DND-41 (cell line): ENCODE measurements around the gene BICC1.
"Not testable (repeated sequence)": the region's sequence is repeated elsewhere in the genome, so short reads cannot be mapped to it uniquely, and the experiment has no call there.

ENCODE experiments used
- EZH2 ChIP-seq: IDR thresholded peaks from 3 replicates; pipeline ENCODE4 v1.6.1; 2012; ENCODE audit warnings: borderline replicate concordance, low read depth, mild to moderate bottlenecking, moderate library complexity, low read length, inconsistent platforms; ENCODE audit not compliant: severe bottlenecking
- TF ChIP-seq, protein P1 (sequence below): IDR thresholded peaks from 2 replicates; pipeline ENCODE4 v1.5.1; 2012; ENCODE audit warnings: borderline replicate concordance, low read length, moderate library complexity, mild to moderate bottlenecking; ENCODE audit not compliant: poor library complexity, severe bottlenecking; ENCODE audit errors: extremely low read depth

DNA sequence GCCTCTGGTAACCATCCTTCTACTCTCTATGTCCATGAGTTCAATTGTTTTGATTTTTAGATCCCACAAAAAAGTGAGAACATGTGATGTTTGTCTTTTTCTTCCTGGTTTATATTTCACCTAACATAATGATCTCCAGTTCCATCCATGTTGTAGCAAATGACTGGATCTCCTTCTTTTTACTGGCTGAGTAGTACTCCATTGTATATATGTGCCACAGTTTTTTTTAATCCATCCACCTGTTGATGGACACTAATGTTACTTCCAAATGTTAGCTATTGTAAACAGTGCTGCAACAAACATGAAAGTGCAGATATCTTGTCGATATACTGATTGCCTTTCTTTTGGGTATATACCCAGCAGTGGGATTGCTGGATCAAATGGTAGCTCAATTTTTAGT, 345.5 kb downstream of the BICC1 start:
- TF ChIP-seq, protein P1, sequence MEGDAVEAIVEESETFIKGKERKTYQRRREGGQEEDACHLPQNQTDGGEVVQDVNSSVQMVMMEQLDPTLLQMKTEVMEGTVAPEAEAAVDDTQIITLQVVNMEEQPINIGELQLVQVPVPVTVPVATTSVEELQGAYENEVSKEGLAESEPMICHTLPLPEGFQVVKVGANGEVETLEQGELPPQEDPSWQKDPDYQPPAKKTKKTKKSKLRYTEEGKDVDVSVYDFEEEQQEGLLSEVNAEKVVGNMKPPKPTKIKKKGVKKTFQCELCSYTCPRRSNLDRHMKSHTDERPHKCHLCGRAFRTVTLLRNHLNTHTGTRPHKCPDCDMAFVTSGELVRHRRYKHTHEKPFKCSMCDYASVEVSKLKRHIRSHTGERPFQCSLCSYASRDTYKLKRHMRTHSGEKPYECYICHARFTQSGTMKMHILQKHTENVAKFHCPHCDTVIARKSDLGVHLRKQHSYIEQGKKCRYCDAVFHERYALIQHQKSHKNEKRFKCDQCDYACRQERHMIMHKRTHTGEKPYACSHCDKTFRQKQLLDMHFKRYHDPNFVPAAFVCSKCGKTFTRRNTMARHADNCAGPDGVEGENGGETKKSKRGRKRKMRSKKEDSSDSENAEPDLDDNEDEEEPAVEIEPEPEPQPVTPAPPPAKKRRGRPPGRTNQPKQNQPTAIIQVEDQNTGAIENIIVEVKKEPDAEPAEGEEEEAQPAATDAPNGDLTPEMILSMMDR, result not testable (repeated sequence)
- TF ChIP-seq EZH2, result not testable (repeated sequence)
